Transverse colon (tissue), 3 donors: ENCODE measurements around the gene LRRC37A.

Source experiments
- CTCF ChIP-seq, 5 experiments: fragments of 200-600 bp in 3 of 5; fragments of 450-650 bp in 2 of 5; sonication (generic) in 3 of 5; IDR thresholded peaks; 1 replicate in 2 of 5; 2 replicates in 3 of 5; pipeline ENCODE4 v1.5.1; 2016 to 2017; ENCODE audit warnings: antibody characterized with exemption in 5 of 5, inconsistent platforms in 3 of 5, mild to moderate bottlenecking in 2 of 5, moderate library complexity in 1 of 5
- POLR2A ChIP-seq: fragments of 450-650 bp; IDR thresholded peaks from one replicate; pipeline ENCODE4 v1.6.1; 2016; ENCODE audit warnings: antibody characterized with exemption, mild to moderate bottlenecking, moderate library complexity

- TF ChIP-seq POLR2A (no peak), CTCF (IDR thresholded peaks at IDR 0.05) (peak in 1 of 5 experiments; percentile 32)
These were observed 28.0 kb upstream of the LRRC37A start for GRCh38 chr17:46266656-46267544.
